Sigmoid colon (tissue), 7 donors: ENCODE measurements around the gene ADORA1. TPM values are rescaled to one million over a fixed set of nuclear protein-coding genes. Genes with fewer than 3 reads are reported as not detected.

Experiments used
- DNase-seq: peaks from one replicate; pipeline ENCODE4 v3.0.0-alpha.2; 2019
- H3K27ac ChIP-seq, 4 donors: fragments of 200-600 bp; sonication (generic); one replicate each; pipeline ENCODE4 v1.5.1; 2016 to 2019; ENCODE audit warnings: mild to moderate bottlenecking in 1 of 4
- H3K27me3 ChIP-seq, 3 donors: fragments of 200-600 bp; sonication (generic); one replicate each; pipeline ENCODE4 v1.5.1; 2019; ENCODE audit warnings: mild to moderate bottlenecking in 1 of 3
- H3K36me3 ChIP-seq, 4 donors: fragments of 200-600 bp; sonication (generic); one replicate each; pipeline ENCODE4 v1.5.1; 2016 to 2019
- H3K4me1 ChIP-seq, 4 donors: fragments of 200-600 bp; sonication (generic); one replicate each; pipeline ENCODE4 v1.5.1; 2017 to 2019
- H3K4me3 ChIP-seq, 4 donors: fragments of 200-600 bp; sonication (generic); one replicate each; pipeline ENCODE4 v1.5.1; 2017 to 2019; ENCODE audit warnings: mild to moderate bottlenecking in 2 of 4, moderate library complexity in 1 of 4
- H3K9me3 ChIP-seq, 4 donors: fragments of 200-600 bp in 3 of 4; sonication (generic) in 3 of 4; one replicate each; pipeline versions ENCODE4 v1.5.1 to v1.6.1; 2013 to 2019
- CTCF ChIP-seq, 4 experiments: fragments of 450-650 bp in 3 of 4; fragments of 200-600 bp in 1 of 4; IDR thresholded peaks; one replicate each; pipeline ENCODE4 v1.5.1; 2016 to 2019; ENCODE audit warnings: antibody characterized with exemption in 4 of 4, mild to moderate bottlenecking in 3 of 4, moderate library complexity in 2 of 4
- EP300 ChIP-seq, 4 donors: sonication (generic); formaldehyde crosslinking; IDR thresholded peaks; one replicate each; pipeline ENCODE4 v1.6.1; 2017; ENCODE audit warnings: antibody characterized with exemption in 4 of 4
- POLR2A ChIP-seq, 2 donors: fragments of 450-650 bp; IDR thresholded peaks; one replicate each; pipeline ENCODE4 v1.6.1; 2016; ENCODE audit warnings: antibody characterized with exemption in 2 of 2, mild to moderate bottlenecking in 2 of 2, moderate library complexity in 2 of 2
- POLR2AphosphoS5 ChIP-seq, 4 donors: sonication (generic); formaldehyde crosslinking; IDR thresholded peaks; one replicate each; pipeline ENCODE4 v1.6.1; 2017; ENCODE audit warnings: antibody characterized with exemption in 4 of 4
- WGBS, 2 donors: extraction: QIAGEN DNeasy Blood & Tissue Kit; methylation state at CpG; one replicate each; pipeline ENCODE4 v1.1.7; 2013; 5-methylcytosine and 5-hydroxymethylcytosine counted together
- intact Hi-C: fragments of 100-400 bp; cut with DNase I; formaldehyde crosslinking; loops from one replicate; pipeline ENCODE4 v1.15.1; 2023
- polyA plus RNA-seq, 3 donors: library from polyadenylated mRNA; stranded (reverse); fragments of 200-250 nt; gene quantifications; one replicate each; pipeline ENCODE4 v1.2.3, GENCODE V29; 2013
- total RNA-seq, 4 donors: library from RNA; depleted of rRNA; stranded (reverse); fragments of >200 nt; gene quantifications; one replicate each; pipeline ENCODE4 v1.1.0, GENCODE V29; 2016
- donor health status: healthy with polysubstance abuse.
- donor health status: Bipolar disorder and iron deficiency.
- donor health status: healthy.

Gene ADORA1
- total and polyA plus RNA-seq, 7 donors, result 0.33 to 1.3 (median 1.0) TPM; not detected in 3

GRCh38 chr1:203091761-203092330 lies 35.7 kb upstream of the ADORA1 start:
- 67 to 84% methylated on average over 6 of the region's 6 CpGs for WGBS, 2 donors
- Histone ChIP-seq H3K27me3 (no peaks in the 10 kb centered on the region), H3K27ac (no peak overlapping the region), H3K4me1 (no peaks in the 10 kb centered on the region), H3K9me3 (peaks cover 0 to 14% (median 7%) of the 10 kb centered on the region in 4 donors), H3K4me3 (no peak overlapping the region), H3K36me3 (no peaks in the 10 kb centered on the region)
- DNase-seq, result no peak
- intact Hi-C loops, result no loop called here
- TF ChIP-seq CTCF (IDR thresholded peaks at IDR 0.05) (no peak), EP300 (IDR thresholded peaks at IDR 0.05) (no peak), POLR2A (IDR thresholded peaks at IDR 0.05) (no peak), POLR2AphosphoS5 (IDR thresholded peaks at IDR 0.05) (no peak)

- peaks cover 0 to 14% (median 7%) of the 10 kb centered on the region in 4 donors for H3K9me3 ChIP-seq
- 79 to 92% methylated on average over 1 of the region's 1 CpG for WGBS, 2 donors
- no peaks in the 10 kb centered on the region for H3K27me3 ChIP-seq
- no peak for DNase-seq
- TF ChIP-seq POLR2A (IDR thresholded peaks at IDR 0.05), result no peak
- TF ChIP-seq EP300 (IDR thresholded peaks at IDR 0.05), result no peak
- no peak overlapping the region for H3K27ac ChIP-seq
- no peaks in the 10 kb centered on the region for H3K4me1 ChIP-seq
- H3K36me3 ChIP-seq, result no peaks in the 10 kb centered on the region
- no peak overlapping the region for H3K4me3 ChIP-seq
- intact Hi-C loops, result no loop called here
Measured at GRCh38 chr1:203093754-203094410, 33.6 kb upstream of the ADORA1 start.

- 82 to 92% methylated on average over 1 of the region's 1 CpG for WGBS, 2 donors
Measured at GRCh38 chr1:203095061-203095690, 32.4 kb upstream of the ADORA1 start.

GRCh38 chr1:203096566-203096965 lies 31.0 kb upstream of the ADORA1 start:
- Histone ChIP-seq H3K27ac (no peak overlapping the region), H3K36me3 (no peaks in the 10 kb centered on the region), H3K4me1 (no peaks in the 10 kb centered on the region), H3K27me3 (no peaks in the 10 kb centered on the region), H3K4me3 (no peak overlapping the region), H3K9me3 (peaks cover 0 to 14% (median 7%) of the 10 kb centered on the region in 4 donors)
- DNase-seq, result no peak
- TF ChIP-seq CTCF (IDR thresholded peaks at IDR 0.05) (no peak), EP300 (IDR thresholded peaks at IDR 0.05) (no peak), POLR2AphosphoS5 (IDR thresholded peaks at IDR 0.05) (no peak), POLR2A (IDR thresholded peaks at IDR 0.05) (no peak)
- intact Hi-C loops, result no loop called here

More at GRCh38 chr1:203095061-203095690, 32.4 kb upstream of the ADORA1 start:
- Histone ChIP-seq H3K4me3 (no peak overlapping the region), H3K36me3 (no peaks in the 10 kb centered on the region), H3K27me3 (no peaks in the 10 kb centered on the region), H3K4me1 (no peaks in the 10 kb centered on the region), H3K9me3 (peaks cover 0 to 14% (median 7%) of the 10 kb centered on the region in 4 donors), H3K27ac (no peak overlapping the region)
- intact Hi-C loops, result no loop called here
- TF ChIP-seq EP300 (IDR thresholded peaks at IDR 0.05) (no peak), POLR2A (IDR thresholded peaks at IDR 0.05) (no peak), POLR2AphosphoS5 (IDR thresholded peaks at IDR 0.05) (no peak), CTCF (IDR thresholded peaks at IDR 0.05) (no peak)
- DNase-seq, result no peak

GRCh38 chr1:203097001-203097400 lies 30.5 kb upstream of the ADORA1 start:
- H3K4me3 ChIP-seq, result no peak overlapping the region
- DNase-seq, result no peak
- TF ChIP-seq CTCF (IDR thresholded peaks at IDR 0.05), result no peak
- TF ChIP-seq EP300 (IDR thresholded peaks at IDR 0.05), result no peak
- 73 to 81% methylated on average over 1 of the region's 1 CpG for whole genome bisulfite sequencing, 2 donors
- peaks cover 0 to 14% (median 7%) of the 10 kb centered on the region in 4 donors for H3K9me3 ChIP-seq
- H3K36me3 ChIP-seq, result no peaks in the 10 kb centered on the region
- no peaks in the 10 kb centered on the region for H3K4me1 ChIP-seq
- intact Hi-C loops, result no loop called here
- H3K27me3 ChIP-seq, result no peaks in the 10 kb centered on the region
- no peak overlapping the region for H3K27ac ChIP-seq
